Measurements from ENCODE around the gene DYNC2I2.

DNA sequence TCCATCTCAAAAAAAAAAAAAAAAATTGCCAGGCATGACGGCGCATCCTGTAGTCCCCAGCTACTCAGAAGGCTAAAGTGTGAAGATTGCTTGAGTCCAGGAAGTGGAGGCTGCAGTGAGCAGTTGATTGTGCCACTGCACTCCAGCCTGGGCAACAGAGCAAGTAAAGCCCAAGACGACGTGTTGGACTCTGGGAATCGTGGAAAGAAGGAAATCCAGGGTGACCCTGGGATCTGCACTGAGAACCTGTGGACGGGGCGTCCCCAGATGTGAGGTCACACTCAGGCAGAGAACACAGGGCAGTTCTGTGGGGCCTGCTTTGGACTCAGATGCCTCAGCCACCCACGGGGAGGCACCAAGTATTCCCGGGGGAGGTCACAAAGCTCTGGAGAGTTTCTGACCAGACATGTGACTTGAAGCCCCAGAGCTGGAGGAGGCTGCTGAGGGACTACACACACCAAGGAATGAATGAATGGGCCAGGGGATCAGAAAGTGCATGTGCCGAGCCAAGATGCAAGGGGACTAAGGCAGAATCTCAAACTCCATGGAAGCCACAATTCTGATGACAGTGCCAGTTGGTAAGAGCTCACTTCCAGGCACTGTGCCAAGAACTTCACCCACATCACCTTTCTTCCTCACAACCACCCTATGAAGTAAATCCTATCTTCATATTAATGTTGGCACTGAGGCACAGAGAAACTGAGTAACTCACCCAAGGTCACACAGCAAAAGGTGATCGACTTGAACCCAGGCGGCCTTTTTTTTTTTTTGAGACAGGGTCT lies 12.9 kb downstream of the DYNC2I2 start:
- TF ChIP-seq, protein P1, sequence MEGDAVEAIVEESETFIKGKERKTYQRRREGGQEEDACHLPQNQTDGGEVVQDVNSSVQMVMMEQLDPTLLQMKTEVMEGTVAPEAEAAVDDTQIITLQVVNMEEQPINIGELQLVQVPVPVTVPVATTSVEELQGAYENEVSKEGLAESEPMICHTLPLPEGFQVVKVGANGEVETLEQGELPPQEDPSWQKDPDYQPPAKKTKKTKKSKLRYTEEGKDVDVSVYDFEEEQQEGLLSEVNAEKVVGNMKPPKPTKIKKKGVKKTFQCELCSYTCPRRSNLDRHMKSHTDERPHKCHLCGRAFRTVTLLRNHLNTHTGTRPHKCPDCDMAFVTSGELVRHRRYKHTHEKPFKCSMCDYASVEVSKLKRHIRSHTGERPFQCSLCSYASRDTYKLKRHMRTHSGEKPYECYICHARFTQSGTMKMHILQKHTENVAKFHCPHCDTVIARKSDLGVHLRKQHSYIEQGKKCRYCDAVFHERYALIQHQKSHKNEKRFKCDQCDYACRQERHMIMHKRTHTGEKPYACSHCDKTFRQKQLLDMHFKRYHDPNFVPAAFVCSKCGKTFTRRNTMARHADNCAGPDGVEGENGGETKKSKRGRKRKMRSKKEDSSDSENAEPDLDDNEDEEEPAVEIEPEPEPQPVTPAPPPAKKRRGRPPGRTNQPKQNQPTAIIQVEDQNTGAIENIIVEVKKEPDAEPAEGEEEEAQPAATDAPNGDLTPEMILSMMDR (conservative IDR thresholded peaks at IDR 0.05; ENCODE audit: low read length), result no peak
- no peak for TF ChIP-seq EZH2phosphoT487 (IDR thresholded peaks at IDR 0.05; ENCODE audit: borderline replicate concordance, low read depth, low read length)

Data from OCI-LY7 (cell line).